Muscle of leg (tissue), 11 donors: Measurements from ENCODE around the gene ADGRG1. TPM values are rescaled to one million over a fixed set of nuclear protein-coding genes. Genes with fewer than 3 reads are reported as not detected.

ENCODE experiments used
- DNase-seq: peaks from one replicate; pipeline ENCODE4 v3.0.0; 2013
- H3K27ac ChIP-seq: one replicate; pipeline ENCODE4 v1.5.1; 2013; ENCODE audit warnings: mild to moderate bottlenecking, low read length, control low read depth
- H3K27me3 ChIP-seq: one replicate; pipeline ENCODE4 v1.6.1; 2013; ENCODE audit warnings: low read length; ENCODE audit not compliant: control insufficient read depth, insufficient read depth
- H3K36me3 ChIP-seq: one replicate; pipeline ENCODE4 v1.6.1; 2013; ENCODE audit warnings: low read length; ENCODE audit not compliant: control insufficient read depth, insufficient read depth
- H3K4me1 ChIP-seq: one replicate; pipeline ENCODE4 v1.6.1; 2013; ENCODE audit warnings: low read length; ENCODE audit not compliant: control insufficient read depth, insufficient read depth
- H3K4me3 ChIP-seq: one replicate; pipeline ENCODE4 v1.5.1; 2013; ENCODE audit warnings: low read length, control low read depth
- H3K9me3 ChIP-seq: replicated peaks from 2 replicates; pipeline ENCODE4 v1.6.1; 2013; ENCODE audit warnings: low read depth, low read length; ENCODE audit not compliant: control insufficient read depth
- WGBS: methylation state at CpG from one replicate; pipeline ENCODE4 v1.1.5; 2013; ENCODE audit warnings: missing lambda C conversion rate; ENCODE audit not compliant: insufficient coverage; 5-methylcytosine and 5-hydroxymethylcytosine counted together
- polyA plus RNA-seq, 8 donors: library from polyadenylated mRNA; unstranded; fragments of 120-200 nt; gene quantifications; one replicate each; pipeline versions ENCODE4 v1.2.1 to v1.2.3, GENCODE V29; 2013; ENCODE audit warnings: inconsistent platforms in 1 of 8, low replicate concordance in 1 of 8; ENCODE audit not compliant: insufficient read length in 8 of 8, insufficient read depth in 1 of 8
- total RNA-seq: library from RNA; stranded (reverse); fragments of 120-200 nt; gene quantifications from one replicate; pipeline ENCODE4 v1.2.4, GENCODE V29; 2013

The ADGRG1 gene
- total and polyA plus RNA-seq, 9 donors: 1.9 to 13.0 (median 5.5) TPM

GRCh38 chr16:57627184-57627871, 1.1 kb upstream of the ADGRG1 start:
- Histone ChIP-seq H3K27me3 (peaks cover 34% of the 10 kb centered on the region), H3K4me1 (peaks cover 40% of the 10 kb centered on the region), H3K4me3 (no peak overlapping the region), H3K27ac (peak overlapping the region; percentile 74), H3K36me3 (no peaks in the 10 kb centered on the region), H3K9me3 (no peaks in the 10 kb centered on the region)
- DNase-seq: no peak
- 47% methylated on average over 8 of the region's 15 CpGs for whole genome bisulfite sequencing

- Histone ChIP-seq H3K36me3 (no peaks in the 10 kb centered on the region), H3K9me3 (no peaks in the 10 kb centered on the region), H3K27me3 (peaks cover 34% of the 10 kb centered on the region), H3K4me3 (peak overlapping the region; percentile 10), H3K27ac (peak overlapping the region; percentile 74), H3K4me1 (peaks cover 39% of the 10 kb centered on the region)
- no peak for DNase-seq
- WGBS: 76% methylated on average over 6 of the region's 7 CpGs
Measured at GRCh38 chr16:57628783-57629293, 408 bp downstream of the ADGRG1 start.

GRCh38 chr16:57629516-57630406, 1.3 kb downstream of the ADGRG1 start:
- Histone ChIP-seq H3K9me3 (no peaks in the 10 kb centered on the region), H3K27me3 (peaks cover 34% of the 10 kb centered on the region), H3K4me3 (peak overlapping the region; percentile 8), H3K27ac (no peak overlapping the region), H3K4me1 (peaks cover 35% of the 10 kb centered on the region), H3K36me3 (no peaks in the 10 kb centered on the region)
- 54% methylated on average over 13 of the region's 22 CpGs for WGBS
- DNase-seq: no peak

GRCh38 chr16:57630407-57630797, 2.0 kb downstream of the ADGRG1 start:
- H3K27me3 ChIP-seq: peaks cover 34% of the 10 kb centered on the region
- no peaks in the 10 kb centered on the region for H3K9me3 ChIP-seq
- H3K4me3 ChIP-seq: no peak overlapping the region
- H3K36me3 ChIP-seq: no peaks in the 10 kb centered on the region
- 42% methylated on average over 2 of the region's 10 CpGs for WGBS
- H3K4me1 ChIP-seq: peaks cover 31% of the 10 kb centered on the region
- H3K27ac ChIP-seq: no peak overlapping the region
- no peak for DNase-seq

GRCh38 chr16:57630931-57631845, 2.8 kb downstream of the ADGRG1 start:
- DNase-seq: no peak
- Histone ChIP-seq H3K9me3 (no peaks in the 10 kb centered on the region), H3K36me3 (no peaks in the 10 kb centered on the region), H3K4me3 (no peak overlapping the region), H3K4me1 (peaks cover 38% of the 10 kb centered on the region), H3K27me3 (peaks cover 34% of the 10 kb centered on the region), H3K27ac (no peak overlapping the region)
- 73% methylated on average over 14 of the region's 21 CpGs for WGBS

- no peaks in the 10 kb centered on the region for H3K36me3 ChIP-seq
- no peak overlapping the region for H3K4me3 ChIP-seq
- no peaks in the 10 kb centered on the region for H3K9me3 ChIP-seq
- H3K4me1 ChIP-seq: peaks cover 51% of the 10 kb centered on the region
- no peak for DNase-seq
- 79% methylated on average over 12 of the region's 15 CpGs for WGBS
- H3K27me3 ChIP-seq: peaks cover 29% of the 10 kb centered on the region
- H3K27ac ChIP-seq: no peak overlapping the region
Measured at GRCh38 chr16:57632568-57632967, 4.1 kb downstream of the ADGRG1 start.

- H3K4me3 ChIP-seq: no peak overlapping the region
- DNase-seq: no peak
Measured at GRCh38 chr16:57633383-57634064, 5.1 kb downstream of the ADGRG1 start.

GRCh38 chr16:57634171-57634570, 5.7 kb downstream of the ADGRG1 start:
- no peak overlapping the region for H3K4me3 ChIP-seq
- no peaks in the 10 kb centered on the region for H3K9me3 ChIP-seq
- DNase-seq: no peak
- 66% methylated on average over 4 of the region's 4 CpGs for WGBS
- peaks cover 54% of the 10 kb centered on the region for H3K4me1 ChIP-seq
- no peak overlapping the region for H3K27ac ChIP-seq
- H3K36me3 ChIP-seq: no peaks in the 10 kb centered on the region
- peaks cover 15% of the 10 kb centered on the region for H3K27me3 ChIP-seq

More at GRCh38 chr16:57633383-57634064, 5.1 kb downstream of the ADGRG1 start:
- no peak overlapping the region for H3K27ac ChIP-seq
- H3K36me3 ChIP-seq: no peaks in the 10 kb centered on the region
- H3K27me3 ChIP-seq: peaks cover 19% of the 10 kb centered on the region
- peaks cover 51% of the 10 kb centered on the region for H3K4me1 ChIP-seq
- WGBS: 92% methylated on average over 7 of the region's 11 CpGs
- H3K9me3 ChIP-seq: no peaks in the 10 kb centered on the region
